CD14-positive monocyte (primary cell): Measurements from ENCODE around the gene DNAJB13. TPM values are rescaled to one million over a fixed set of nuclear protein-coding genes. Genes with fewer than 3 reads are reported as not detected.

Experiments
- DNase-seq, 3 donors: peaks; one replicate each; pipeline ENCODE4 v3.0.0-alpha.2; 2011 to 2022
- H2AFZ ChIP-seq: 2 replicates; pipeline ENCODE4 v1.6.0; 2012; ENCODE audit warnings: mild to moderate bottlenecking, low read depth, low read length, inconsistent platforms; ENCODE audit not compliant: insufficient read depth, poor library complexity, severe bottlenecking
- H3K27ac ChIP-seq, 2 donors: 1 replicate in 1 of 2; 2 replicates in 1 of 2; pipeline ENCODE4 v1.5.1; 2012 to 2013; ENCODE audit warnings: low read length in 2 of 2, control low read depth in 1 of 2, inconsistent platforms in 1 of 2, low read depth in 1 of 2, mild to moderate bottlenecking in 1 of 2
- H3K27me3 ChIP-seq, 2 donors: one replicate each; pipeline versions ENCODE4 v1.6.0 to v1.6.1; 2011 to 2013; ENCODE audit warnings: low read length in 2 of 2; ENCODE audit not compliant: control insufficient read depth in 2 of 2, insufficient read depth in 2 of 2
- H3K36me3 ChIP-seq, 2 donors: replicated peaks in 1 of 2; 1 replicate in 1 of 2; 2 replicates in 1 of 2; pipeline versions ENCODE4 v1.5.1 to v1.6.1; 2012 to 2013; ENCODE audit warnings: low read length in 2 of 2, control low read depth in 1 of 2, inconsistent platforms in 1 of 2, mild to moderate bottlenecking in 1 of 2; ENCODE audit not compliant: insufficient read depth in 2 of 2, control insufficient read depth in 1 of 2
- H3K4me1 ChIP-seq, 2 donors: 1 replicate in 1 of 2; 2 replicates in 1 of 2; pipeline versions ENCODE4 v1.5.1 to v1.6.1; 2012 to 2013; ENCODE audit warnings: low read length in 2 of 2, control low read depth in 1 of 2, inconsistent platforms in 1 of 2, mild to moderate bottlenecking in 1 of 2, moderate library complexity in 1 of 2; ENCODE audit not compliant: insufficient read depth in 2 of 2, control insufficient read depth in 1 of 2
- H3K4me2 ChIP-seq: replicated peaks from 2 replicates; pipeline ENCODE3; 2012; ENCODE audit warnings: low read length, moderate library complexity, mild to moderate bottlenecking; ENCODE audit not compliant: poor library complexity, severe bottlenecking; ENCODE audit errors: extremely low read depth
- H3K4me3 ChIP-seq, 3 experiments: fragments of 200-600 bp in 1 of 3; sonication (generic) in 1 of 3; replicated peaks in 1 of 3; 1 replicate in 2 of 3; 2 replicates in 1 of 3; pipeline ENCODE4 v1.5.1; 2011 to 2013; ENCODE audit warnings: low read length in 3 of 3, mild to moderate bottlenecking in 3 of 3, control low read depth in 2 of 3, low read depth in 2 of 3, inconsistent platforms in 1 of 3, moderate library complexity in 1 of 3
- H3K79me2 ChIP-seq: 2 replicates; pipeline ENCODE4 v1.6.0; 2012; ENCODE audit warnings: mild to moderate bottlenecking, control low read depth, inconsistent platforms, low read length, moderate library complexity; ENCODE audit not compliant: insufficient read depth
- H3K9ac ChIP-seq: 2 replicates; pipeline ENCODE4 v1.6.0; 2017; ENCODE audit warnings: low read length, mild to moderate bottlenecking; ENCODE audit not compliant: insufficient read depth, poor library complexity, severe bottlenecking
- H3K9me3 ChIP-seq, 2 donors: replicated peaks in 1 of 2; 1 replicate in 1 of 2; 2 replicates in 1 of 2; pipeline versions ENCODE4 v1.5.1 to v1.6.1; 2012 to 2013; ENCODE audit warnings: low read length in 2 of 2, control low read depth in 1 of 2; ENCODE audit not compliant: control insufficient read depth in 1 of 2, insufficient read depth in 1 of 2
- H4K20me1 ChIP-seq: 2 replicates; pipeline ENCODE4 v1.6.0; 2012; ENCODE audit warnings: mild to moderate bottlenecking, low read length, control low read depth, moderate library complexity; ENCODE audit not compliant: insufficient read depth
- H3K27ac Mint-ChIP-seq, 7 donors: one replicate each; pipeline ENCODE4 v1.8.0; 2020; ENCODE audit warnings: mild to moderate bottlenecking in 7 of 7, mixed read lengths in 7 of 7, moderate library complexity in 6 of 7, inconsistent platforms in 2 of 7
- H3K27me3 Mint-ChIP-seq, 3 donors: one replicate each; pipeline ENCODE4 v1.8.0; 2021 to 2022; ENCODE audit warnings: low read depth in 3 of 3, mild to moderate bottlenecking in 3 of 3, mixed read lengths in 3 of 3, moderate library complexity in 3 of 3, inconsistent platforms in 1 of 3
- H3K36me3 Mint-ChIP-seq, 2 donors: one replicate each; pipeline ENCODE4 v1.8.0; 2020; ENCODE audit warnings: mixed read lengths in 2 of 2, inconsistent platforms in 1 of 2, mild to moderate bottlenecking in 1 of 2
- H3K4me1 Mint-ChIP-seq: one replicate; pipeline ENCODE4 v1.8.0; 2020; ENCODE audit warnings: mild to moderate bottlenecking, mixed read lengths
- H3K4me3 Mint-ChIP-seq, 2 donors: one replicate each; pipeline ENCODE4 v1.8.0; 2020; ENCODE audit warnings: mild to moderate bottlenecking in 2 of 2, mixed read lengths in 2 of 2, moderate library complexity in 1 of 2
- H3K9me3 Mint-ChIP-seq, 7 donors: one replicate each; pipeline ENCODE4 v1.8.0; 2020 to 2022; ENCODE audit warnings: mixed read lengths in 7 of 7, mild to moderate bottlenecking in 6 of 7, moderate library complexity in 6 of 7, inconsistent platforms in 2 of 7
- CTCF ChIP-seq: fragments of 200-600 bp; IDR thresholded peaks from one replicate; pipeline ENCODE4 v1.8.0; 2022; ENCODE audit warnings: antibody characterized with exemption, mild to moderate bottlenecking
- WGBS: methylation state at CpG from one replicate; pipeline ENCODE4 v1.1.5; 2013; ENCODE audit warnings: missing lambda C conversion rate; ENCODE audit not compliant: insufficient coverage; 5-methylcytosine and 5-hydroxymethylcytosine counted together
- intact Hi-C, 2 donors: fragments of 100-400 bp; cut with micrococcal nuclease; formaldehyde crosslinking; loops; one replicate each; pipeline versions ENCODE4 v1.15.0 to v1.15.1; 2023
- polyA plus RNA-seq, 3 donors: library from polyadenylated mRNA; depleted of rRNA in 1 of 3; unstranded in 2 of 3; stranded (reverse) in 1 of 3; fragments of 300-500 nt in 2 of 3; fragments of >200 nt in 1 of 3; fragmentation: Illumina TruSeq in 2 of 3; gene quantifications; 1 replicate in 2 of 3; 2 replicates in 1 of 3; pipeline ENCODE4 v1.2.3, GENCODE V29; 2012 to 2021

DNAJB13 gene
- polyA plus RNA-seq, 3 donors = not detected

DNA sequence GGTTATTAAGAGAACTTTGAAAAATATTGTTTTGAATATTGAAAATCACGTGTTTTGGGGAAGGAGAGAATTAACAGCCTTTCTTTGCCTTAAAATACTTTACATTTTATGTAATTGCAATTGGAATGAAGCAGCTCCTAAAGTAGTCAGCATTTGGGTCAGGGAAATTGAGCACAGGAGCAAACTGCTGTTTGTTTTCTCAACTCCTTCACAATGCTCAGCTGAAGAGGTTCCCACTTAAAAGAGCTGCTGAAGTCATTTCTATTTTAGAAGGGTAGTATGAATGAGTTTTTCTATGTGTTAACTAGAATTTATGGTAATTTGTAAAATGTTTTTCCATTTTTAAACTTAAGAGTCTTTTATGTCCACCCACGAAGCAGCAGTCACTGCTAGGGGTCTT, 39.9 kb downstream of the DNAJB13 start:
- H3K9ac ChIP-seq = no peak overlapping the region
- H3K79me2 ChIP-seq = no peaks in the 10 kb centered on the region
- 100% methylated on average over 1 of the region's 2 CpGs for WGBS
- H4K20me1 ChIP-seq = no peaks in the 10 kb centered on the region
- no peak overlapping the region for H3K4me3 ChIP-seq
- DNase-seq = no peak
- no peaks in the 10 kb centered on the region for H3K9me3 ChIP-seq
- intact Hi-C loops = no loop called here
- no peak overlapping the region for H3K4me2 ChIP-seq
- no peak overlapping the region for H3K27ac ChIP-seq
- Mint-ChIP-seq H3K9me3 (peaks cover 0 to 2% (median 0%) of the 10 kb centered on the region in 7 donors), H3K27me3 (no peaks in the 10 kb centered on the region), H3K36me3 (no peaks in the 10 kb centered on the region), H3K27ac (no peak overlapping the region), H3K4me3 (no peak overlapping the region), H3K4me1 (peaks cover 12% of the 10 kb centered on the region)
- no peak overlapping the region for H2AFZ ChIP-seq
- H3K27me3 ChIP-seq = no peaks in the 10 kb centered on the region
- peaks cover 9 to 19% of the 10 kb centered on the region in 2 donors for H3K4me1 ChIP-seq
- TF ChIP-seq CTCF = no peak
- no peaks in the 10 kb centered on the region for H3K36me3 ChIP-seq

- Histone ChIP-seq H4K20me1 (no peaks in the 10 kb centered on the region), H3K27ac (no peak overlapping the region), H3K9me3 (no peaks in the 10 kb centered on the region), H3K79me2 (no peaks in the 10 kb centered on the region), H3K36me3 (no peaks in the 10 kb centered on the region), H3K4me1 (peaks cover 13 to 24% of the 10 kb centered on the region in 2 donors), H2AFZ (no peak overlapping the region), H3K9ac (no peak overlapping the region), H3K27me3 (no peaks in the 10 kb centered on the region), H3K4me2 (no peak overlapping the region), H3K4me3 (no peak overlapping the region)
- peak overlapping the region in 4 of 7 donors; percentile 12 to 73 (median 60) for H3K27ac Mint-ChIP-seq
- no peak for DNase-seq
- TF ChIP-seq CTCF = no peak
- no peaks in the 10 kb centered on the region for H3K36me3 Mint-ChIP-seq
- 100% methylated on average over 3 of the region's 6 CpGs for WGBS
- H3K9me3 Mint-ChIP-seq = peaks cover 0 to 2% (median 0%) of the 10 kb centered on the region in 7 donors
- no peaks in the 10 kb centered on the region for H3K27me3 Mint-ChIP-seq
- no peak overlapping the region for H3K4me3 Mint-ChIP-seq
- intact Hi-C loops = no loop called here
- H3K4me1 Mint-ChIP-seq = peaks cover 16% of the 10 kb centered on the region
Measured at GRCh38 chr11:73991471-73992006, 40.7 kb downstream of the DNAJB13 start.
